ENCODE results near the gene CACNA2D4.

The CACNA2D4 gene

GRCh38 chr12:1918081-1918883 is at the start of gene CACNA2D4:
TSS of gene CACNA2D4 (minus strand) at chr12:1918652. CDS start at chr12:1918473, 179 bp downstream.
- no peaks in the 10 kb centered on the region for H3K36me3 ChIP-seq (replicated peaks; ENCODE audit: insufficient read depth, low read length)
- no peak within 1 kb of the TSS for H3K27ac ChIP-seq (ENCODE audit: low read length)
- DNase-seq = no peak

GRCh38 chr12:1966561-1967226 is 48.2 kb upstream of the CACNA2D4 start:
- H3K4me3 ChIP-seq (ENCODE audit: low read length) = no peak overlapping the region
- no peak overlapping the region for H3K27ac ChIP-seq (ENCODE audit: low read length)
- H4K20me1 ChIP-seq (ENCODE audit: insufficient read depth, low read length) = no peaks in the 10 kb centered on the region
- H2AFZ ChIP-seq (ENCODE audit: low read length) = no peak overlapping the region
- no peak overlapping the region for H3K4me2 ChIP-seq (ENCODE audit: low read depth, low read length)
- H3K27me3 ChIP-seq (replicated peaks; ENCODE audit: insufficient read depth, low read length) = no peaks in the 10 kb centered on the region
- H3K9ac ChIP-seq (ENCODE audit: low read length) = no peak overlapping the region
- no peaks in the 10 kb centered on the region for H3K4me1 ChIP-seq (ENCODE audit: low read length)
- H3K9me2 ChIP-seq (replicated peaks; ENCODE audit: insufficient read depth, low read length) = no peaks in the 10 kb centered on the region
- DNase-seq = no peak
- H3K79me2 ChIP-seq (ENCODE audit: low read length) = no peaks in the 10 kb centered on the region
- no peaks in the 10 kb centered on the region for H3F3A ChIP-seq (ENCODE audit: insufficient read depth, low read length)
- H3K36me3 ChIP-seq (replicated peaks; ENCODE audit: insufficient read depth, low read length) = no peaks in the 10 kb centered on the region
- TF ChIP-seq EZH2phosphoT487 (IDR thresholded peaks at IDR 0.05; ENCODE audit: low read length) = no peak
- no peak for TF ChIP-seq CTCF (IDR thresholded peaks at IDR 0.05; ENCODE audit: low read length)
- TF ChIP-seq EZH2 (optimal IDR thresholded peaks at IDR 0.05; ENCODE audit: low read depth, low read length) = no peak
- H3K9me3 ChIP-seq (replicated peaks; ENCODE audit: insufficient read depth, low read length) = no peaks in the 10 kb centered on the region

More at GRCh38 chr12:1918081-1918883, at the start of gene CACNA2D4:
- Histone ChIP-seq H2AFZ (ENCODE audit: low read length) (no peak within 1 kb of the TSS), H3K4me1 (ENCODE audit: low read length) (no peaks in the 10 kb centered on the region), H3K9me3 (replicated peaks; ENCODE audit: insufficient read depth, low read length) (no peaks in the 10 kb centered on the region), H4K20me1 (ENCODE audit: insufficient read depth, low read length) (no peaks in the 10 kb centered on the region), H3K9me2 (replicated peaks; ENCODE audit: insufficient read depth, low read length) (no peaks in the 10 kb centered on the region), H3K9ac (ENCODE audit: low read length) (no peak within 1 kb of the TSS), H3K4me3 (ENCODE audit: low read length) (no peak within 1 kb of the TSS), H3K27me3 (replicated peaks; ENCODE audit: insufficient read depth, low read length) (peaks cover 11% of the 10 kb centered on the region; the same call in 1 of the 2 replicates), H3K79me2 (ENCODE audit: low read length) (no peaks in the 10 kb centered on the region), H3K4me2 (ENCODE audit: low read depth, low read length) (no peak within 1 kb of the TSS), H3F3A (ENCODE audit: insufficient read depth, low read length) (no peaks in the 10 kb centered on the region)
- TF ChIP-seq EZH2phosphoT487 (IDR thresholded peaks at IDR 0.05; ENCODE audit: low read length) (no peak), EZH2 (optimal IDR thresholded peaks at IDR 0.05; ENCODE audit: low read depth, low read length) (no peak), CTCF (IDR thresholded peaks at IDR 0.05; ENCODE audit: low read length) (no peak)

- no peak for TF ChIP-seq EZH2phosphoT487 (IDR thresholded peaks at IDR 0.05; ENCODE audit: low read length)
- TF ChIP-seq CTCF (IDR thresholded peaks at IDR 0.05; ENCODE audit: low read length) = no peak
- TF ChIP-seq EZH2 (optimal IDR thresholded peaks at IDR 0.05; ENCODE audit: low read depth, low read length) = no peak
- Histone ChIP-seq H3F3A (ENCODE audit: insufficient read depth, low read length) (no peaks in the 10 kb centered on the region), H3K4me2 (ENCODE audit: low read depth, low read length) (no peak overlapping the region), H3K27me3 (replicated peaks; ENCODE audit: insufficient read depth, low read length) (no peaks in the 10 kb centered on the region), H3K9me3 (replicated peaks; ENCODE audit: insufficient read depth, low read length) (no peaks in the 10 kb centered on the region), H3K27ac (ENCODE audit: low read length) (no peak overlapping the region), H3K9ac (ENCODE audit: low read length) (no peak overlapping the region), H4K20me1 (ENCODE audit: insufficient read depth, low read length) (no peaks in the 10 kb centered on the region), H3K4me3 (ENCODE audit: low read length) (no peak overlapping the region), H3K4me1 (ENCODE audit: low read length) (no peaks in the 10 kb centered on the region), H2AFZ (ENCODE audit: low read length) (no peak overlapping the region), H3K36me3 (replicated peaks; ENCODE audit: insufficient read depth, low read length) (no peaks in the 10 kb centered on the region), H3K79me2 (ENCODE audit: low read length) (no peaks in the 10 kb centered on the region), H3K9me2 (replicated peaks; ENCODE audit: insufficient read depth, low read length) (no peaks in the 10 kb centered on the region)
- DNase-seq = no peak
These were observed 47.5 kb upstream of the CACNA2D4 start for GRCh38 chr12:1965916-1966315.
